Measurements from ENCODE around the gene SCYGR3. TPM values are rescaled to one million over a fixed set of nuclear protein-coding genes. Genes with fewer than 3 reads are reported as not detected.

The SCYGR3 gene
- total and polyA plus RNA-seq, 2 of the 13 experiments (the other 11 are each of a cell fraction or from before 2014, with no cell fraction given), result not detected

DNA sequence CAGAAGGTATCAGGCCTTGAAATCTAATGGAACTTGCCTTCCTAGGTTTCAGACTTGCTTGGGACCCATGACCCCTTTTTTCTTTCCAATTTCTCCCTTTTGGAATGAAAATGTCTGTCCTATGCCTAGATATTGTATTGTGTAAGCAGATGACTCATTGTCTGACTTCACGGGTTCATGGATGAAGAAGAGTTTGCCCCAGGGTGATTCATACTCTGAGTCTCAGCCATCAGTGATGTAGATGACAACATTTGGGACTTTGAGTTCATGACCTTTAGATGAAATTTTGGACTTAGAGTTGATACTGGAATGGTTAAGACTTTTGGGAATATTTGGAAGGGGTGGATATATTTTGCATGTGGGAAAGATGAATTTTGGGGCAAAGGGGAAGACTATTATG is 40.8 kb upstream of the SCYGR3 start (continued):
- TF ChIP-seq, protein P1, sequence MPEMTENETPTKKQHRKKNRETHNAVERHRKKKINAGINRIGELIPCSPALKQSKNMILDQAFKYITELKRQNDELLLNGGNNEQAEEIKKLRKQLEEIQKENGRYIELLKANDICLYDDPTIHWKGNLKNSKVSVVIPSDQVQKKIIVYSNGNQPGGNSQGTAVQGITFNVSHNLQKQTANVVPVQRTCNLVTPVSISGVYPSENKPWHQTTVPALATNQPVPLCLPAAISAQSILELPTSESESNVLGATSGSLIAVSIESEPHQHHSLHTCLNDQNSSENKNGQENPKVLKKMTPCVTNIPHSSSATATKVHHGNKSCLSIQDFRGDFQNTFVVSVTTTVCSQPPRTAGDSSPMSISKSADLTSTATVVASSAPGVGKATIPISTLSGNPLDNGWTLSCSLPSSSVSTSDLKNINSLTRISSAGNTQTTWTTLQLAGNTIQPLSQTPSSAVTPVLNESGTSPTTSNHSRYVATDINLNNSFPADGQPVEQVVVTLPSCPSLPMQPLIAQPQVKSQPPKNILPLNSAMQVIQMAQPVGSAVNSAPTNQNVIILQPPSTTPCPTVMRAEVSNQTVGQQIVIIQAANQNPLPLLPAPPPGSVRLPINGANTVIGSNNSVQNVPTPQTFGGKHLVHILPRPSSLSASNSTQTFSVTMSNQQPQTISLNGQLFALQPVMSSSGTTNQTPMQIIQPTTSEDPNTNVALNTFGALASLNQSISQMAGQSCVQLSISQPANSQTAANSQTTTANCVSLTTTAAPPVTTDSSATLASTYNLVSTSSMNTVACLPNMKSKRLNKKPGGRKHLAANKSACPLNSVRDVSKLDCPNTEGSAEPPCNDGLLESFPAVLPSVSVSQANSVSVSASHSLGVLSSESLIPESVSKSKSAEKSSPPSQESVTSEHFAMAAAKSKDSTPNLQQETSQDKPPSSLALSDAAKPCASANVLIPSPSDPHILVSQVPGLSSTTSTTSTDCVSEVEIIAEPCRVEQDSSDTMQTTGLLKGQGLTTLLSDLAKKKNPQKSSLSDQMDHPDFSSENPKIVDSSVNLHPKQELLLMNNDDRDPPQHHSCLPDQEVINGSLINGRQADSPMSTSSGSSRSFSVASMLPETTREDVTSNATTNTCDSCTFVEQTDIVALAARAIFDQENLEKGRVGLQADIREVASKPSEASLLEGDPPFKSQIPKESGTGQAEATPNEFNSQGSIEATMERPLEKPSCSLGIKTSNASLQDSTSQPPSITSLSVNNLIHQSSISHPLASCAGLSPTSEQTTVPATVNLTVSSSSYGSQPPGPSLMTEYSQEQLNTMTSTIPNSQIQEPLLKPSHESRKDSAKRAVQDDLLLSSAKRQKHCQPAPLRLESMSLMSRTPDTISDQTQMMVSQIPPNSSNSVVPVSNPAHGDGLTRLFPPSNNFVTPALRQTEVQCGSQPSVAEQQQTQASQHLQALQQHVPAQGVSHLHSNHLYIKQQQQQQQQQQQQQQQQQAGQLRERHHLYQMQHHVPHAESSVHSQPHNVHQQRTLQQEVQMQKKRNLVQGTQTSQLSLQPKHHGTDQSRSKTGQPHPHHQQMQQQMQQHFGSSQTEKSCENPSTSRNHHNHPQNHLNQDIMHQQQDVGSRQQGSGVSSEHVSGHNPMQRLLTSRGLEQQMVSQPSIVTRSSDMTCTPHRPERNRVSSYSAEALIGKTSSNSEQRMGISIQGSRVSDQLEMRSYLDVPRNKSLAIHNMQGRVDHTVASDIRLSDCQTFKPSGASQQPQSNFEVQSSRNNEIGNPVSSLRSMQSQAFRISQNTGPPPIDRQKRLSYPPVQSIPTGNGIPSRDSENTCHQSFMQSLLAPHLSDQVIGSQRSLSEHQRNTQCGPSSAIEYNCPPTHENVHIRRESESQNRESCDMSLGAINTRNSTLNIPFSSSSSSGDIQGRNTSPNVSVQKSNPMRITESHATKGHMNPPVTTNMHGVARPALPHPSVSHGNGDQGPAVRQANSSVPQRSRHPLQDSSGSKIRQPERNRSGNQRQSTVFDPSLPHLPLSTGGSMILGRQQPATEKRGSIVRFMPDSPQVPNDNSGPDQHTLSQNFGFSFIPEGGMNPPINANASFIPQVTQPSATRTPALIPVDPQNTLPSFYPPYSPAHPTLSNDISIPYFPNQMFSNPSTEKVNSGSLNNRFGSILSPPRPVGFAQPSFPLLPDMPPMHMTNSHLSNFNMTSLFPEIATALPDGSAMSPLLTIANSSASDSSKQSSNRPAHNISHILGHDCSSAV (CRISPR knock-in tag; IDR thresholded peaks at IDR 0.05; ENCODE audit: borderline replicate concordance), result no peak
- no peak for TF ChIP-seq REPIN1 (CRISPR knock-in tag; IDR thresholded peaks at IDR 0.05; ENCODE audit: borderline replicate concordance, low read depth)
- no peak; the same call in 1 of the 2 replicates for TF ChIP-seq RXRA (CRISPR knock-in tag; IDR thresholded peaks at IDR 0.05)
- TF ChIP-seq, protein P2, sequence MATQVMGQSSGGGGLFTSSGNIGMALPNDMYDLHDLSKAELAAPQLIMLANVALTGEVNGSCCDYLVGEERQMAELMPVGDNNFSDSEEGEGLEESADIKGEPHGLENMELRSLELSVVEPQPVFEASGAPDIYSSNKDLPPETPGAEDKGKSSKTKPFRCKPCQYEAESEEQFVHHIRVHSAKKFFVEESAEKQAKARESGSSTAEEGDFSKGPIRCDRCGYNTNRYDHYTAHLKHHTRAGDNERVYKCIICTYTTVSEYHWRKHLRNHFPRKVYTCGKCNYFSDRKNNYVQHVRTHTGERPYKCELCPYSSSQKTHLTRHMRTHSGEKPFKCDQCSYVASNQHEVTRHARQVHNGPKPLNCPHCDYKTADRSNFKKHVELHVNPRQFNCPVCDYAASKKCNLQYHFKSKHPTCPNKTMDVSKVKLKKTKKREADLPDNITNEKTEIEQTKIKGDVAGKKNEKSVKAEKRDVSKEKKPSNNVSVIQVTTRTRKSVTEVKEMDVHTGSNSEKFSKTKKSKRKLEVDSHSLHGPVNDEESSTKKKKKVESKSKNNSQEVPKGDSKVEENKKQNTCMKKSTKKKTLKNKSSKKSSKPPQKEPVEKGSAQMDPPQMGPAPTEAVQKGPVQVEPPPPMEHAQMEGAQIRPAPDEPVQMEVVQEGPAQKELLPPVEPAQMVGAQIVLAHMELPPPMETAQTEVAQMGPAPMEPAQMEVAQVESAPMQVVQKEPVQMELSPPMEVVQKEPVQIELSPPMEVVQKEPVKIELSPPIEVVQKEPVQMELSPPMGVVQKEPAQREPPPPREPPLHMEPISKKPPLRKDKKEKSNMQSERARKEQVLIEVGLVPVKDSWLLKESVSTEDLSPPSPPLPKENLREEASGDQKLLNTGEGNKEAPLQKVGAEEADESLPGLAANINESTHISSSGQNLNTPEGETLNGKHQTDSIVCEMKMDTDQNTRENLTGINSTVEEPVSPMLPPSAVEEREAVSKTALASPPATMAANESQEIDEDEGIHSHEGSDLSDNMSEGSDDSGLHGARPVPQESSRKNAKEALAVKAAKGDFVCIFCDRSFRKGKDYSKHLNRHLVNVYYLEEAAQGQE (IDR thresholded peaks at IDR 0.05; ENCODE audit: borderline replicate concordance in 1 of 2, low read depth in 1 of 2, low read length in 2 of 2), result no peak
- TF ChIP-seq AFF4 (CRISPR knock-in tag; IDR thresholded peaks at IDR 0.05), result no peak
- no peak for TF ChIP-seq PBX2 (CRISPR knock-in tag; IDR thresholded peaks at IDR 0.05)
- no peak for TF ChIP-seq ZNF790 (CRISPR knock-in tag; IDR thresholded peaks at IDR 0.05; ENCODE audit: borderline replicate concordance)
- TF ChIP-seq ZNF282 (IDR thresholded peaks at IDR 0.05; ENCODE audit: partially characterized antibody), result no peak
- no peak for TF ChIP-seq MIER2 (CRISPR knock-in tag; IDR thresholded peaks at IDR 0.05)
- TF ChIP-seq ATF7 (IDR thresholded peaks at IDR 0.05), result no peak
- TF ChIP-seq ATF7 (CRISPR knock-in tag; IDR thresholded peaks at IDR 0.05), result no peak
- no peak for TF ChIP-seq ZFY (CRISPR knock-in tag; IDR thresholded peaks at IDR 0.05)
- no peak for TF ChIP-seq ZSCAN22 (CRISPR knock-in tag; IDR thresholded peaks at IDR 0.05)
